Transverse colon (tissue), 4 donors: ENCODE data around the gene ZNF821. TPM values are rescaled to one million over a fixed set of nuclear protein-coding genes. Genes with fewer than 3 reads are reported as not detected.

Experiments used
- DNase-seq: peaks from one replicate; pipeline ENCODE4 v3.0.0-alpha.2; 2019
- H3K27ac ChIP-seq, 4 donors: fragments of 200-600 bp; sonication (generic); 2 replicates each; pipeline ENCODE4 v1.5.1; 2016 to 2018; ENCODE audit warnings: inconsistent platforms in 4 of 4
- H3K27me3 ChIP-seq: fragments of 200-600 bp; sonication (generic); 2 replicates; pipeline ENCODE4 v1.5.1; 2017; ENCODE audit warnings: inconsistent platforms
- H3K36me3 ChIP-seq, 4 donors: fragments of 200-600 bp; sonication (generic); 2 replicates each; pipeline ENCODE4 v1.5.1; 2017 to 2019; ENCODE audit warnings: inconsistent platforms in 4 of 4
- H3K4me1 ChIP-seq, 4 donors: fragments of 200-600 bp; sonication (generic); 2 replicates each; pipeline ENCODE4 v1.5.1; 2017 to 2020; ENCODE audit warnings: inconsistent platforms in 4 of 4
- H3K4me3 ChIP-seq, 4 donors: fragments of 200-600 bp; sonication (generic); 1 replicate in 1 of 4; 2 replicates in 3 of 4; pipeline versions ENCODE4 v1.5.1 to v1.6.1; 2017 to 2019; ENCODE audit warnings: inconsistent platforms in 4 of 4
- H3K9me3 ChIP-seq, 2 donors: fragments of 200-600 bp; sonication (generic); 2 replicates each; pipeline ENCODE4 v1.5.1; 2017 to 2019; ENCODE audit warnings: inconsistent platforms in 2 of 2
- CTCF ChIP-seq, 5 experiments: fragments of 200-600 bp in 3 of 5; fragments of 450-650 bp in 2 of 5; sonication (generic) in 3 of 5; IDR thresholded peaks; 1 replicate in 2 of 5; 2 replicates in 3 of 5; pipeline ENCODE4 v1.5.1; 2016 to 2017; ENCODE audit warnings: antibody characterized with exemption in 5 of 5, inconsistent platforms in 3 of 5, mild to moderate bottlenecking in 2 of 5, moderate library complexity in 1 of 5
- EP300 ChIP-seq: sonication (generic); formaldehyde crosslinking; IDR thresholded peaks from one replicate; pipeline ENCODE4 v1.6.1; 2017; ENCODE audit warnings: antibody characterized with exemption, low read depth
- POLR2A ChIP-seq: fragments of 450-650 bp; IDR thresholded peaks from one replicate; pipeline ENCODE4 v1.6.1; 2016; ENCODE audit warnings: antibody characterized with exemption, mild to moderate bottlenecking, moderate library complexity
- POLR2AphosphoS5 ChIP-seq, 3 donors: sonication (generic); formaldehyde crosslinking; IDR thresholded peaks; one replicate each; pipeline ENCODE4 v1.6.1; 2016; ENCODE audit warnings: antibody characterized with exemption in 3 of 3
- WGBS, 2 donors: methylation state at CpG; one replicate each; pipeline ENCODE4 v1.1.5; 2018; ENCODE audit warnings: low coverage in 1 of 2; 5-methylcytosine and 5-hydroxymethylcytosine counted together
- in situ Hi-C, 4 donors: fragments of 200-750 bp; cut with MboI; loops; one replicate each; pipeline versions ENCODE4 v1.15.0 to v1.15.1; 2017; ENCODE audit warnings: low sequenced_read_pairs in 3 of 4, low pct_ligation_motif_present in 1 of 4, low pct_unique_long_range_greater_than_20kb in 1 of 4
- intact Hi-C: fragments of 100-400 bp; cut with DNase I; formaldehyde crosslinking; loops from one replicate; pipeline ENCODE4 v1.15.1; 2023; ENCODE audit warnings: low total_unique reads
- total RNA-seq, 4 donors: library from RNA; depleted of rRNA; stranded (reverse); fragments of >200 nt; gene quantifications; one replicate each; pipeline ENCODE4 v1.1.0, GENCODE V29; 2016

Gene ZNF821
- total RNA-seq, 4 donors from 2014 or later = 9.4 to 31.6 (median 13.6) TPM

- WGBS, 2 donors = 85 to 88% methylated on average over 4 to 10 of the region's 10 CpGs
- H3K36me3 ChIP-seq = peaks cover 0 to 91% (median 33%) of the 10 kb centered on the region in 4 donors
- no peaks in the 10 kb centered on the region for H3K27me3 ChIP-seq
- TF ChIP-seq CTCF (IDR thresholded peaks at IDR 0.05) = no peak
- TF ChIP-seq EP300 = no peak
- no peak for TF ChIP-seq POLR2AphosphoS5 (IDR thresholded peaks at IDR 0.05)
- no peak for TF ChIP-seq POLR2A
- DNase-seq = no peak
- H3K4me1 ChIP-seq = peaks cover 13 to 32% (median 22%) of the 10 kb centered on the region in 4 donors
- intact Hi-C loops (no loop called here), in situ Hi-C loops (no loop called here)
- H3K4me3 ChIP-seq = no peak overlapping the region
- no peak overlapping the region for H3K27ac ChIP-seq
- H3K9me3 ChIP-seq = no peaks in the 10 kb centered on the region
Observed at GRCh38 chr16:71923941-71924690, 40.1 kb upstream of the ZNF821 start.

- in situ Hi-C loops (no loop called here), intact Hi-C loops (no loop called here)
- Histone ChIP-seq H3K36me3 (peaks cover 0 to 94% (median 31%) of the 10 kb centered on the region in 4 donors), H3K4me1 (peaks cover 0 to 26% (median 7%) of the 10 kb centered on the region in 4 donors), H3K9me3 (no peaks in the 10 kb centered on the region), H3K4me3 (no peak overlapping the region), H3K27me3 (no peaks in the 10 kb centered on the region), H3K27ac (no peak overlapping the region)
- no peak for DNase-seq
- WGBS, 2 donors = 81 to 89% methylated on average over 1 to 2 of the region's 2 CpGs
- TF ChIP-seq CTCF (IDR thresholded peaks at IDR 0.05) (no peak), POLR2AphosphoS5 (IDR thresholded peaks at IDR 0.05) (no peak), EP300 (no peak), POLR2A (no peak)
Observed at GRCh38 chr16:71920658-71921057, 36.7 kb upstream of the ZNF821 start.

GRCh38 chr16:71919035-71919434 is 35.1 kb upstream of the ZNF821 start:
- H3K36me3 ChIP-seq = peaks cover 0 to 79% (median 25%) of the 10 kb centered on the region in 4 donors
- DNase-seq = peak; percentile 22
- intact Hi-C loops = no loop called here
- H3K27ac ChIP-seq = peak overlapping the region in 3 of 4 donors; percentile 16 to 57 (median 40)
- TF ChIP-seq EP300 = no peak
- 78 to 82% methylated on average over 1 to 3 of the region's 3 CpGs for WGBS, 2 donors
- no peaks in the 10 kb centered on the region for H3K27me3 ChIP-seq
- no peak overlapping the region for H3K4me3 ChIP-seq
- in situ Hi-C loops = no loop called here
- peaks cover 0 to 37% (median 8%) of the 10 kb centered on the region in 4 donors for H3K4me1 ChIP-seq
- H3K9me3 ChIP-seq = no peaks in the 10 kb centered on the region

- in situ Hi-C loops (no loop called here), intact Hi-C loops (no loop called here)
- Histone ChIP-seq H3K9me3 (no peaks in the 10 kb centered on the region), H3K36me3 (peaks cover 0 to 68% (median 19%) of the 10 kb centered on the region in 4 donors), H3K27ac (peak overlapping the region in 2 of 4 donors; percentile 40 to 57), H3K4me1 (peaks cover 0 to 44% (median 8%) of the 10 kb centered on the region in 4 donors), H3K27me3 (no peaks in the 10 kb centered on the region), H3K4me3 (no peak overlapping the region)
- TF ChIP-seq POLR2A = no peak
- peak in 1 of 3 donors; percentile 52 for TF ChIP-seq POLR2AphosphoS5 (IDR thresholded peaks at IDR 0.05)
- WGBS, 2 donors = 72 to 74% methylated on average over 6 of the region's 6 CpGs
- no peak for DNase-seq
Observed at GRCh38 chr16:71917900-71918299, 33.9 kb upstream of the ZNF821 start.

- intact Hi-C loops = no loop called here
- Histone ChIP-seq H3K4me3 (no peak overlapping the region), H3K4me1 (peaks cover 0 to 52% (median 8%) of the 10 kb centered on the region in 4 donors), H3K36me3 (peaks cover 0 to 54% (median 12%) of the 10 kb centered on the region in 4 donors), H3K27ac (peak overlapping the region in 1 of 4 donors; percentile 57), H3K9me3 (no peaks in the 10 kb centered on the region), H3K27me3 (no peaks in the 10 kb centered on the region)
- in situ Hi-C loops = no loop called here
- TF ChIP-seq CTCF (IDR thresholded peaks at IDR 0.05) = no peak
- TF ChIP-seq POLR2A = no peak
- TF ChIP-seq POLR2AphosphoS5 (IDR thresholded peaks at IDR 0.05) = no peak
- no peak for TF ChIP-seq EP300
- no peak for DNase-seq
- 62 to 84% methylated on average over 3 to 11 of the region's 11 CpGs for WGBS, 2 donors
Observed at GRCh38 chr16:71916397-71916920, 32.5 kb upstream of the ZNF821 start.
